GM18517 (cell line): ENCODE data around the gene DEFB129.
"Not testable (repeated sequence)": the region's sequence is repeated elsewhere in the genome, so short reads cannot be mapped to it uniquely, and the experiment has no call there.

ENCODE experiments used
- ATAC-seq: cut with Tn5 transposase; IDR thresholded peaks from one replicate; pipeline ENCODE4 v1.9.1; 2021; ENCODE audit warnings: mild to moderate bottlenecking, moderate library complexity; ENCODE audit not compliant: unreplicated experiment

Gene DEFB129

GRCh38 chr20:252801-253200, 25.7 kb downstream of the DEFB129 start:
- no peak for ATAC-seq

- not testable (repeated sequence) for ATAC-seq
Observed at GRCh38 chr20:253447-253846, 26.4 kb downstream of the DEFB129 start.

- ATAC-seq: no peak
Observed at GRCh38 chr20:257419-257818, 30.4 kb downstream of the DEFB129 start, which contains the start of gene DEFB132. Gene DEFB132 (plus strand): TSS chr20:257724. CDS start chr20:257779, 55 bp downstream.

GRCh38 chr20:258269-258858, 31.3 kb downstream of the DEFB129 start:
- ATAC-seq: no peak

- ATAC-seq: no peak
Observed at GRCh38 chr20:258963-259362, 31.9 kb downstream of the DEFB129 start.

- no peak for ATAC-seq
Observed at GRCh38 chr20:259981-260380, 32.9 kb downstream of the DEFB129 start.

GRCh38 chr20:263701-264100, 36.6 kb downstream of the DEFB129 start:
- no peak for ATAC-seq

- peak; percentile 86 for ATAC-seq
Observed at GRCh38 chr20:266596-267562, 39.8 kb downstream of the DEFB129 start.

- ATAC-seq: no peak
Observed at GRCh38 chr20:270517-270916, 43.5 kb downstream of the DEFB129 start.

GRCh38 chr20:271069-271468, 44.0 kb downstream of the DEFB129 start:
- no peak for ATAC-seq

- no peak for ATAC-seq
Observed at GRCh38 chr20:271528-271927, 44.5 kb downstream of the DEFB129 start.

GRCh38 chr20:272718-273117, 45.7 kb downstream of the DEFB129 start:
- ATAC-seq: no peak

- ATAC-seq: no peak
Observed at GRCh38 chr20:273884-274283, 46.8 kb downstream of the DEFB129 start.

- no peak for ATAC-seq
Observed at GRCh38 chr20:275791-276190, 48.7 kb downstream of the DEFB129 start.

- no peak for ATAC-seq
Observed at GRCh38 chr20:276620-277495, 49.8 kb downstream of the DEFB129 start.

- ATAC-seq: no peak
Observed at GRCh38 chr20:277496-277781, 50.4 kb downstream of the DEFB129 start.

- no peak for ATAC-seq
Observed at GRCh38 chr20:278181-278580, 51.1 kb downstream of the DEFB129 start.

- no peak for ATAC-seq
Observed at GRCh38 chr20:278607-279571, 51.8 kb downstream of the DEFB129 start.
